Tibial nerve (tissue), 3 donors: ENCODE data around the gene UFM1.

ENCODE experiments used
- CTCF ChIP-seq, 5 experiments: fragments of 200-600 bp in 3 of 5; fragments of 450-650 bp in 2 of 5; sonication (generic) in 3 of 5; IDR thresholded peaks; one replicate each; pipeline ENCODE4 v1.5.1; 2016 to 2019; ENCODE audit warnings: antibody characterized with exemption in 5 of 5, mild to moderate bottlenecking in 3 of 5, moderate library complexity in 2 of 5
- POLR2A ChIP-seq, 2 donors: fragments of 450-650 bp; IDR thresholded peaks; one replicate each; pipeline ENCODE4 v1.6.1; 2017; ENCODE audit warnings: antibody characterized with exemption in 2 of 2, mild to moderate bottlenecking in 2 of 2, moderate library complexity in 2 of 2

- no peak for TF ChIP-seq CTCF (IDR thresholded peaks at IDR 0.05)
- TF ChIP-seq POLR2A (IDR thresholded peaks at IDR 0.05), result no peak
Observed at GRCh38 chr13:38309397-38309796, 40.3 kb upstream of the UFM1 start.
